ENCODE measurements around the gene TMEM119.
"Not testable (repeated sequence)": the region's sequence is repeated elsewhere in the genome, so short reads cannot be mapped to it uniquely, and the experiment has no call there.

The TMEM119 gene

DNA sequence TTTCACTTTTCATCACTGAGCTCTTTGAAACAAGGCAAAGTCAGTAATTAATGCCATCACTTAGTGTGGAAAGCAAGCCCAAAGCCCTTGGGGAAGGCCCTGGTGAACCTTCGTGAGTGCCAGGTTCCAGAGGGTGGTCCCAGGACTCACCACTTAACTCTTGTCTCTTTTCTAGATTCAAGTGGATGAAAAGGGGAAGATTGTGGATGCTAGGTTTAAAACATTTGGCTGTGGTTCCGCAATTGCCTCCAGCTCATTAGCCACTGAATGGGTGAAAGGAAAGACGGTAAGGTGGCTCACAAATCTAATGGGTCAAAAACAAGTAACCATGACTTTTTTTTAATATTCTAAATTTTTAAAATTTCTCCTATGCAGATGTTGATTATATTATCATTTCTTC, 32.7 kb downstream of the TMEM119 start:
- DNase-seq (ENCODE audit: low read depth): no peak

DNA sequence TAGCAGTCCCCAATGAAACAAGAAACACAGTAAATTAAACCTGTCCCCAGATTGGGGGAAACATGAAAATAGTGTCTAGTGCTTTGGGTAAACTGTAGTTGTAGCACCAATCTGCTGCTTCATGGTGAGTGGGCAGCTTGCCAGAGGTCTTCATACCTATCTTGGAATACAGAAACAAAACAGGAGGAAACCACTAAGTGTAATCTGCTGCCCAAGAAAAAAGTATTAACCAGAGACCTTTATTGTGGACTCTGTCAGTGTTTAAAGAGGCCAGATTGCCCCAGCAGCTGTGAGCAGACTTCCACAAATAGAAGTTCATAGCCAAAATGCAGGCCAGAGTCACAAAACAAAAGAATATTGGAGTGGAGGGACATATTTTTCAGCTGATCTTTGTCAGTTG, 33.2 kb downstream of the TMEM119 start:
- no peak for DNase-seq (ENCODE audit: low read depth)

DNA sequence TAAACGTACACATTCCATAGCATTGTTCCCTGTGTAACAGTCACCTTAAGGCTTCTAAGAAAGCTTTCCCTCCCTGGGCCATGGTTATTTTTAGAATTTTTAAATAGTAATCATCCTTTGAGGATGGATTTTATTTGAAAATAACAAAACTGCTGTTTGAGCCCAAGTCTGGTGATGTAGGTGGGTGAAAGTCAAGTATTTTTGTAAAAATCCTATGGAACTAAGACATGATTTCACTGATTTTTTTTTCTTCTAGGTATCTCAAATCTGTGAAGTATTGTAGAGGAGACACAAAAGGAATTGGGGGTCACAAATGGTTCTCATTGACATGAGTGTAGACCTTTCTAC, 34.1 kb downstream of the TMEM119 start:
- DNase-seq (ENCODE audit: low read depth): no peak

DNA sequence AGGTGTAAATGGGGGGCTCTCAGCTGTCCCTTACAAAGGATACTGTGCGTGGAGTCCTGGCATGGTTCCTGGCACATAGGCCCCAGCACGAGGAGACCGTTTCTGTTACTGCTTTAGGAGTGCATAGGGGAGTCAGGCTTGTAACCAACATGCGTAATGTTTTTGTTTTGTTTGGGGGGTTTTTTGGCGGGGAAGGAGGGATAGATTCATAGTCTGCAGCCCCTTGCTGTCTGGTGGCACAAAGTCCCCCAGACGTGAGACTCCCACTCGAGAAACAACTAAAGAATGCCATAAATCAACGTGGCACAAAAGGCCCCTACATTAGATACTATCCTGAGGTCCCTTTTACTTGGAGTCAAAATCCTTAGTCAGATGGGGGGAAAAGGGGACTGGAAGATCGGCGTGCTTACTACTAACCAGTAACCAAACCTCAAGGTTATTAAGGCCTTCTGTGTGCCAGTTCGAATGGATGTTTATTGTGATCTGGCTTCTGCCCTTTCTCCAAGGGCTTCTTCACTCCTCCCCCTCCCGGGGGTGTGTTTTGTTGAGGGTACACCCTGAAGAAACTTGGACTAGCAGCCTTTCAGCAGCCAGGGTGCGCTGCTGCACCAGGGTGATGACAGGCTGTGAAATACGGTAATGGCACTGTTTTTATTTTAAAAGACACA, 34.6 kb downstream of the TMEM119 start:
- DNase-seq (ENCODE audit: low read depth): peak; percentile 74

DNA sequence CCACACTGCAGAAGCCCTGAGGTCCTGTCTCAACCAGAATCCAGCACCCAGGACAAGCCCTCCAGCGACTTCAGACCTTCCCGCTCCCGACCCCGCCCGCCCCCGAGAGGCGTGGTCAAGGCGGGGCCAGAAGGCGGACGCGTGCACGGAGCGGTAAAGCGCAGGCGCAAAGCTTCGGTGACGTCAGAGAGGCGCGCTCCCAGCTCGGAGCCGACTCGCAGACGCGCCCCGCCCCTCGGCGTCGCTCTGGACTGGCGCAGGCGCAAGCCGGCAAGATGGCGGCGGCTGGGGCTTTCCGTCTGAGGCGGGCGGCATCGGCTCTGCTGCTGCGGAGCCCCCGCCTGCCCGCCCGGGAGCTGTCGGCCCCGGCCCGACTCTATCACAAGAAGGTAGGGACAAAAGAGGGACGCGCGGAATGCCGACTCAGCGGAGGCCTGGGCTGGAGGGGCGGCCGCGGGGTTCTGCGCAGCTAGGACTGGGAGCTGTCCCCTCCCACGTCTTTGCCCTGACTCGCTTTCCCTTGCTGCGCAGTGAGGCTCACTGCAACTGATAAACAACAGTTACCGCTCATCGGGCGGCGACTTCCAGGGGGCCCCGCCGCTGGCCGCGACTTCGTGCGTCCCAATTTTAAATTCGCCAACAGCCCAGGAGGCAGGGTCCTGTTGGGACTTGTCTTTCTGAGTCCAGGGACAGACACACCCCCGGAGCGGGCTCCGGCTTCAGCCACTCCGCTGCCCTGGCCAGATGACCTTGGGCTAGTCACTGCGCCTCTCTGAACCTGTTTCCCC, 35.3 kb downstream of the TMEM119 start, which contains the start of gene ISCU:
ISCU (plus strand) TSS at position 249 of the 788 bp plus-strand sequence; CDS start at position 276, 27 bp downstream.
- DNase-seq (ENCODE audit: low read depth): peak; percentile 95

DNA sequence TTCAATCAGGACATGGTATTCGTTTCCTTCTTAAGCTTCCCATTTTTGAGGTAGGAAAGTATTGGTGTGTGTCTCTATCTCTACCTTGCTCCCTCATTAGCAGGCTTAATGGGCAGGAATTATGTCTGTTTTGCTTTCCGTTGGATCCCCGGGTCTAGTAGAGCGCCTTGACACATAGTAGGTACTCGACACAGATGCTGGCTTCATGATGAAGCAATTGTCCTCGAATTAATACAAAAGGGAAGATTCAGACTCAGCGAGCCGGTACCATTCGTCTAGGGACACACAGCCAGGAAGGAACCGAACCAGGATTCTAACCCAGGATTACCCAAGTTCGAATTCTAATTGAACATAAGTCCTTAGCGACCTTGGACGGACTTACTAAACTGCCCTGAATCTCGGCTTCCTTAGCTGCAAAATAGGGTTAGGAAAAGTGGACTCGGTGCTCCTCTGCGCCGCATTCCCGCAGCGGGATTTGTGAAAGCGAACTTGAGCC, 36.0 kb downstream of the TMEM119 start:
- DNase-seq (ENCODE audit: low read depth): no peak

DNA sequence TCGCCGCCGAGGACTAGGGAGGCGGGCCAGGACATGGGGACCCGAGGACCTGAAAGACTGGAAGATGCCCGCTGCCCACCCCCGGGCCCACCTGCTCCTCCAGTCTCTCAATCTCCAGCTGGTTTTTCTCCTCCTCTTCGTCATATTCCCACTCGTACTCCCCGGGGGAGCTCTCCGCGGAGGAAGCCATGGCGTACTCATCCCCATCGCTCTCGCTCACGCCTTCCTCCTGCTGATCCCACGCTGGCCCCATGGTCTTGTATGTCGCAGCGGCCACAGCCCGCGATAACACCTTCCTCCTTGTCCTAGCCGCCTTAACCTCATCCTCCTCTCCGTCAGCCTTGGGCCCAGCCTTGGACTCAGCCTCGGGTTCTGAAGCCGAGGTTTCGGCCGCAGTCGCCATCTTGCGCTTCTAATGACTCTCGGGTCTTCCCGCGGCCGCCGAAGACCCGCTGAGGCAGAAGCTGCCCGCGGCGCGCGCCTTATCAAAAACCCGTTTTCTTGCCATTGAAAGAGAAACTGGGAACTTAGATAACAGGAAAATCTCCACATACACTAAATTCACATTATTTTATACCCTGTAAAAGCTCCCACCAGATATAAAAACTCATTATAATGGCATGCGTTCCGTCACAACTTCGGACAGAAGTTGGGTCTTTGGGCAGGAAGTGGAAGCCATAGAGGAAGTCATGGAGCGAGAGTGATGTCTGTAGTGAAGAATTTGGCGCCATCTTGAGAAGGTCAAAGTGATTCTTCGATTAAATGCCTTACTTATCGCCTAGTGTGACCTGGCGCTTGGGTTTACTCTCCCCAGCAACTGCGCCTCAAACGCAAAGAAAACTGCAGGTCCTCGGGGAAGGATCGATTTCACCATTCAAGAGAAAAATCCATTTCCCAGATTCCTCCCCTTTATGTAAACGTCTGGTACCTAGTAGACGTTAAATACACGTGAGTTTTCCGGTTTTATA, 36.8 kb downstream of the TMEM119 start, which contains the start of gene SART3:
SART3 (minus strand) TSS at position 422 of the 968 bp plus-strand sequence; CDS start at position 403, 19 bp downstream.
- peak; percentile 59 for DNase-seq (ENCODE audit: low read depth)

DNA sequence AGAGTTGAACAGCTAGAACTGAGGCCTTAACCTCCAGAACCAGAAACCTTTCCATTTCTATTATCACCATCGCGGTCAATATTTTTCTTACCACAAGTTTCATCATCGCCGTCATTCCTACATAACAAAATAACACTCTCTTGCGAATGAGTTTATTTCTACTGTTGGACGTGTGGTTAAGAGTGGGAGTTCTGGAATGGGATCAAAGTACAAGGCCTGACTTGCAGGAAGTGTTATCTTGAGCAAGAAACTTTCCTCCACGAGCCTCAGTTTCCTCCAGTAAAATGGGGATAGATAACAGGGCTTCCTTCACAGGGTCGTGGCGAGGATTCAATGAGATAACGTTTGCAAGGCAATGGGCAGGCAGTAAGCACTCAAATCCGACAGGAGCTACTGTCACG, 37.6 kb downstream of the TMEM119 start:
- DNase-seq (ENCODE audit: low read depth): no peak

DNA sequence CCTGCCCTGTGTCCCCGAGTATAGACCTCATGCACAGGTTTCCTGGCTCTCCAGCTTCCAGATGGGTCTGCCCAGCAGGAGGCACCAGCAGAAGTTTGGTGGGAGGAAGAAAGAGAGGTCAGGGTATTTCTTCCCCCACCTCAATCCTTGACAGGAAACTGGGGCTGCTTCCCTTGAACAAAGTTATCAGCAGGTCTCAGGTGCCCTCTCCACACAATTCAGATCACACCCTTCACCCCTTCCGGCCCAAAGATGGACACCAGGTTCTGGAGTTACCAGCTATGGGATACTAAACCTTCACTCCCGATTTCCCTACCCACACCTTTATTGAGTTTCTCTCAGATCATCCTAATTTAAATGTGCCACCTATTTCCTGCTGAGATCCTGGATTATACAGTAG, 38.1 kb downstream of the TMEM119 start:
- DNase-seq (ENCODE audit: low read depth): no peak

DNA sequence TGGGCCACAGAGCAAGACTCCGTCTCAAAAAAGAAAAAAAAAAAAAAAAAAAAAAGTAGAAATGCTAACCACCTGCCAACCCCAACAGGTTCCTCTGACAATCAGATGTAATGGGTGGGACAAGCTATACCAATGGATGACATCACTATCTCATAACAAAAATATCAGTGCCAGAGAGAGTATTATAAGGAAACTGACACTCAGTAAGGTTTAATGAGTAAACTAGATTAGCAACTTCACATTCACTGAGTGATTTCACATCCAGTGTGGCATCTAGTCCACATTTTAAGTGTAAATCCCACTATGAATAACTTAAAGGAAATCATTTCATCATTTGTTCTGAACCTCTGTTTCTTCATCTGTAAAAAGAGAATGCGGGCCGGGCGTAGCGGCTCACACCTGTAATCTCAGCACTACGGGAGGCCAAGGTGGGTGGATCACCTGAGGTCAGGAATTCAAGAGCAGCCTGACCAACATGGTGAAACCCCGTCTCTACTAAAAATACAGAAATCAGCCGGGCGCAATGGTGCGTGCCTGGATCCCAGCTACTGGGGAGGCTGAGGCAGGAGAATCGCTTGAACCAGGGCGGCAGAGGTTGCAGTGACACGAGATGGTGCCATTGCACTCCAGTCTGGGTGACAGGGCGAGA, 38.8 kb downstream of the TMEM119 start:
- DNase-seq (ENCODE audit: low read depth): no peak

DNA sequence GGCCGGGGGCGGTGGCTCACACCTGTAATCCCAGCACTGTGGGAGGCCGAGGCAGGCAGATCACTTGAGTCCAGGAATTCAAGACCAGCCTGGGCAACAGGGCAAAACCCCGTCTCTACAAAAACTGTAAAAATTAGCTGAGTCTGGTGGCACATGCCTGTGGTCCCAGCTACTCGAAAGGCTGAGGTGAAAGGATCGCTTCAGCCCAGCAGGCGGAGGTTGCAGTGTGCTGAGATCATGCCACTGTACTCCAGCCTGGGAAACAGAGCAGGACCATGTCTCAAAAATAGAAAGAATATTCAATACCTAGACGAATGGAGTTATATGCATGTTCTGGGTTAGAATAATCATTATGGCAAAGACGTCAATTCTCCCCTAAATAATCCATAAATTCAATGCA, 42.5 kb downstream of the TMEM119 start:
- DNase-seq (ENCODE audit: low read depth): not testable (repeated sequence)

DNA sequence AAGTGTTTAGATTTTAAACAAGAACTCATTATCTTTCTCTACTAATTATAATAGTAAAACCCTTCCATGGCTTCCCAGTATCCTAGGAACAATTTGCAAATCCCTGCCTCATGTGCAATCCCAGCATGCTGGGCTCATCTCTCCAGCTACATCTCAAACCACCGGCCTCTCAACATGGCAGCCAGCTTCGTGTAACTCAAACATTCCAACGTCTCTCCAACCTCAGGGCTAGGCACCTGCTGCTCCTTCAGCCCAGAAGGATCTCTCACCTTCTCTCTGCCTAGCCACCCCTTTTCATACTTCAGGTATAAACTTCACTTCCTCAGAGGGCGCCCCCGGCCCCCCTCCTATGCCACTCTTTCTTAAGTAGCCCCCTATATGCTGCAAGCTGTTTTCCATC, 44.1 kb downstream of the TMEM119 start:
- no peak for DNase-seq (ENCODE audit: low read depth)

DNA sequence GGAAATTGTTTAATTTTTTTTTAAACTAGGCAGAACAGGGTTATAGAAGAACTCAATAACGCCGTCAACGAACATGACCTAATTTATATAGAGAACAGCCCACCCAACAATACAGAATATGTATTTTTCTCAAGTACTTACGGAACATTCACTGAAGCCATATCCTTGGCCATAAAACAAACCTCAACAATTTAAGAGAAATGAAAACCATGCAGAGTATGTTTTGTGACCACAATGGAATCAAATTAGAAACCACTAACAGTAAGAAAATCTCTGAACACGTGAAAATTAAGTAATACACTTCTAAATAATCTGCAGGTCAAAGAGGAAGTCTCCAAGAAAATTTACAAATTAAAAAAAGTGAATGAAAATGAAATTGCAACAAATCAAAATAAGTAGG, 46.3 kb downstream of the TMEM119 start:
- no peak for DNase-seq (ENCODE audit: low read depth)

DNA sequence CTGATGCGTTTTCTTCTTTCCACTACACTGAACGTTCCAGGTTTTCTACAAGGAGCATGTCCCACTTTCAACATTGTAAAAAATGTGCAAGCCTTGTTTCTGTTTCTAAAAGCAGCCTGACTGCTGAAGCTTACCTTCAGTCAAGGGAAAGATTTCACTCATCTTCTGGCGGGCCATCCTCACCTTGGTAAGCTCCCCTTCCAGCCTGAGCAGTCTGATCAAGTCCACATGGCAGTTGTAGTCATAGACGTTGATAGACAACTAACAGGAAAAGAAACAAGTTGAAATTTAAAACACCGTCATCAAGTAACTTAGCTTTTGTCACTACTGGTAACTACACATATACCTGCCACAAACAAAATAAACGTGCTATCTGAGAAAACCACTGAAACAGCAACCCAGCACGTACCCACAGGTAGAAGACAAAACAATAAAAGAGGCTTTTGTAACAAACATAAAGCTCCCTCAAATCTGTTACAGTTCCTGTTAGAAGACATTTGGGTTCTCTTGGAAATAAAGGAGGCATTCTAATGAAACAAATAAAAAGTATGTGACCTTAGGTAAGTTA, 48.8 kb downstream of the TMEM119 start:
- no peak for DNase-seq (ENCODE audit: low read depth)

DNA sequence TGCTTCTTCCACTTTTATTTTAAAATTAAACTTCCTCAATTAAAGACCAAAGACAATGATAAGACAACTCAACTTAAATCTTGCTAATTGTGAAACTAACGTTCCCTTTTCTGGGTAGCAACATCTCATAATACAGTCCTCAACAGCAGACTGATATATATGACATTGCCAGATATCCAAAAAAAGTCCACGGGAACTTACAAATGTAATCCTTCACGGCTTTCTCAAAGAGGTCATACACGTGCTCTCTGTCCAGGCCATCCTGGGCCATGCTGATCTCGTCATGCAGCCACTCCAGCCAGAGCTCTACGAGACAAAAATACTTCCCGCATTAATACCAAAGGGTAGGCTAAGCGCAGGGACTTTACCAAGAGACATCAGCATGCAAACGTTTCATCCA, 50.2 kb downstream of the TMEM119 start:
- no peak for DNase-seq (ENCODE audit: low read depth)

DNA sequence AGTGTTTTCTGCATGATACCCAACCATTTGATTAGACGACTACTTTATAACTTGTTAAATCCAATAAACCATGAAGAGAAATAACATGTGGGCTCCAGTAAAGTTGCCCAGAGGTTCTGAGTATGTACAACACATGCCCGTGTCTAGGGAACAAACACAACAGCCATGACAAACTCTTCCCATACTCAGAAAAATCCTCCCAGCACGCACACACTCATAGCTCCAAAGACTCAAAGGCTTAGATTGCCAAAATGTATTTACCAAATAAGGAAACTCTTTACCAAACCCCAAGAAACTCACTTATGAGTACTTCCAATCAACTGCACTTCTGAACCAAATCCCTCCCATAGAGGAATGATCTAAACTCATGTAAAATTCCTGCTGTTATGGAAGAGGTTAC, 54.2 kb downstream of the TMEM119 start:
- no peak for DNase-seq (ENCODE audit: low read depth)

DNA sequence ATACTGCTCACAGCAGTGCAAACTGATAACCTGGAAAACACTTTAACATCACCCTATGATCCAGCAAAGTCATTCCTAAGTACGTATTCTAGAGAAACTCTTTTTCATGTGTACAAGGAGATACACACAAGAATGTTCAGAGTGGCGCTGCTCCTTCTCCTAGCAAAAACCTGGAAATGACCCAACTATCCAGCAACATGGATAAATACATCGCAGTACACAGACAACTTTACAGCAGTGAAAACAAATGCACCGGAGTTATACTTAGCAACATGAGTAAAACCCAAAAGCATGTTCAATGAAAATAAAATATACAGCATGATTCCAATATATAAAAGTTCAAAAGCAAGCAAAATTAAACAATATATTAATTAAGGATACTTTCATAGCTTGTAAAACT, 55.6 kb downstream of the TMEM119 start:
- no peak for DNase-seq (ENCODE audit: low read depth)

All from T-helper 22 cell (primary cell).